Measurements from ENCODE around the gene ITGA2B. TPM values are rescaled to one million over a fixed set of nuclear protein-coding genes. Genes with fewer than 3 reads are reported as not detected.
A peak's percentile ranks its signal among the peaks of the same experiment; 100 is the strongest.
"Not testable (repeated sequence)": the region's sequence is repeated elsewhere in the genome, so short reads cannot be mapped to it uniquely, and the experiment has no call there.

The ITGA2B gene
- total RNA-seq, 2 experiments from 2014 or later, result 0.27 to 0.47 TPM

DNA sequence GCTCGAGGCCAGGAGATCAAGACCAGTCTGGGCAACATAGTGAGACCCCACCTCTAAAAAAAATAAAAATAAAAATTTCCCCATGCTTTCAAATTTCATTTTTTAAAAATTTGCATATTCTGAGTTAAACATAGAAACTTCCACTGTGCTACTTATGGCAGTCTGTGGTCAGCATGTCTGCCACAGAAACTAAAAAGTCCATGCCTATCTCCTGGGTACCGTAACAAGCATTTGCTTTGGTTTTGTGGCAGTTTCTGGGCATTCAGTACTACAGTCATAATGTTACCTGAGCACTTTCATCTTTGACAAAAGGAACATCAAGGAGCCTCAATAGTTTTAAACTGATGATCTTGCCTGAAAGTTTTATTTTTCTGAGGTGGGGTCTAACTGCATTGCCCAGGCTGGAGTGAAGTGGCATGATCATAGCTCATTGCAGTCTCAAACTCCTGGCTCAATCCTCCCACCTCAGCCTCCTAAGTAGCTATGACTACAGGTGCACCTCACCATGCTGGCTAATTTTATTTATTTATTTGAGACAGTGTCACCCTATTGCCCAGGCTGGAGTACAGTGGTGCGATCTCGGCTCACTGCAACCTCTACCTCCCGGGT, 13.2 kb upstream of the ITGA2B start:
- Mint-ChIP-seq H3K27me3 (no peaks in the 10 kb centered on the region), H3K9me3 (no peaks in the 10 kb centered on the region), H3K4me3 (no peak overlapping the region), H3K36me3 (ENCODE audit: low read depth) (peaks cover 32% of the 10 kb centered on the region), H3K27ac (no peak overlapping the region), H3K4me1 (peaks cover 8% of the 10 kb centered on the region)
- ChIA-PET CTCF (interaction anchor here (0.6 kb wide), 1 partner anchor 1293 kb away, joined by 3 read pairs; no protein-coding TSS in a partner anchor), POLR2A (no interaction called here)
- no peak for DNase-seq

DNA sequence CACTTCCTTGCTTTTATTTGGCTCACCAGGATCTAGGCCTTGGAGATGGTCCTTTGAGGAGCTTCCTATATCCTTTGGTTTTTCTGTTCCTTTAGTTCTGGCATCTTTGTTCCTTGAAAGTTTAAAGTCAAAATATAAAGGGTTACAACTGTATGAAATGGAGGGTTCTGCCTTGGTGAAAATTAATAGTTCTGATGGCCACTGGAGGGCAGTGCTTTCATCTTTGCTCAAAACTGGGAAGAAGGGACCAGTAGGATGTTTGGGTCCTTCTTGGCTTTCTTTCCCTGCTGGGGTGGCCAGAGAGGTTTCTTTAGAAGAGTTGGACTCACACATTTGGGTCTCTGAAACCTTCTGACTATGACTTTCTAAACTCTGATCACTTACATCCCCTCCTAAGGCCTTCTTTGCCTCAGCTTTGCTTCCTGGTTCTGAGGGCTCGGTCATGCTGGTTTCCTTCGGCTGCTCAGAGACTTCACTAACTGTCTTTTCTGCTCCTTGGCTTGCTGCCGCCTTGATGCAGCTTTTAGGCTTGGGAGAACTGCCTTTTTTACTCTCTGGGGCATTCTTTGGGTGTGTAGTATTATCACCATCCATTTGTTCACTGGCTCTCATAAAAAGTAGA, 10.9 kb upstream of the ITGA2B start:
- ChIA-PET POLR2A (no interaction called here), CTCF (interaction anchor here (0.9 to 1.6 kb wide), 3 partner anchors 21 to 37 kb away, joined by 3 to 4 read pairs (median 3); partner anchors contain the start of gene FAM171A2)
- no peak for DNase-seq
- H3K27ac Mint-ChIP-seq, result no peak overlapping the region
- H3K4me1 Mint-ChIP-seq, result peaks cover 8% of the 10 kb centered on the region
- H3K4me3 Mint-ChIP-seq, result no peak overlapping the region
- H3K36me3 Mint-ChIP-seq (ENCODE audit: low read depth), result peaks cover 41% of the 10 kb centered on the region
- H3K9me3 Mint-ChIP-seq, result no peaks in the 10 kb centered on the region
- H3K27me3 Mint-ChIP-seq, result no peaks in the 10 kb centered on the region

DNA sequence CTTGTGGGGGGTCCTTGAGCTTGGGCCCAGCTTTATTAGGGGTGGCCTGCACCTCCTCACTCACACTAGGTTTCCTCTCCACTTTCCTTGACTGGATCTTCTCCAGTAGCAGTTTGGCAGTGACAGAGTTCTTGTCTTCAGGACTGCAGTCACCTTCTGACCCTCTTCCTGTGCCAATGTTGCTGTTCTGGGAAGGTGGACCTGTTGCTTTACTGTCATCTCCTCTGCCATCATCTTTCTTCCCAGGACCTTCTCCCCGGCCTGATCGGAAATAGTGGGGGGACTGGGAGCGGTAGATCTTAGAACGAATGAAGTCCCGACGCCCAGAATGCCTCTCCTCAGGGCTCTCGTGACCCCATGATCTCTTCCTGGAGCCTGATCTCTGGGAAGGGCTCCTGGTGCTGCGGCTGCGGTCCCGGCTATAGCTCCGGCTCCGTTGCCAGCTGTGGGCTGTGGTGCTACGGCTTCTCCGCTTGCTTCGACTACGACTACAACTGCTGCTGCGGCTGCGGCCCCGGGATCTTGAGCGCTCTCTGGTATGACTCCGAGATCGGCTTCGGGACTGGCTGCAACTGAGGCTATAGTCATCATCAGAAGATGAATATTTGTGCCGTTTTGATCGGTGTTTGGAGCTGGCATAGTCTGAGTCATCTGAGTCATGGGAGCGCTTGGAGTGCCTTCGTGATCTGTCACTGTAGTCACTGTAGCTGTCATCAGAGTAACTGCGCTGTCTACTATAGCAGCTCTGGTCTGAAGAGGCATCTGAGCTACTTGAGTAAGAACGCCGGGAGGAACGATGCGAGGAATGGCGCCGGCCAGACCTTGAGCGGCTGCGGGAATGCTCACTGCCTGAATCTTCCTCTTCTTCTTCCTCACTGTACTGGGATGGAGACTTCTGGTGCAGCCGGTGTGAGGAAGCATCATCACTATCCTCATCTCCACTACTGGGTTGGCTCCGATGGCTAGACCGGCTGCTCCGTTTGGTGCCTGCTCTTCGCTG, 9.5 kb upstream of the ITGA2B start:
- Mint-ChIP-seq H3K27me3 (no peaks in the 10 kb centered on the region), H3K9me3 (no peaks in the 10 kb centered on the region), H3K27ac (no peak overlapping the region), H3K36me3 (ENCODE audit: low read depth) (peaks cover 40% of the 10 kb centered on the region), H3K4me3 (no peak overlapping the region), H3K4me1 (peaks cover 10% of the 10 kb centered on the region)
- CTCF ChIA-PET, result interaction anchor here (0.9 to 1.9 kb wide), 4 partner anchors 20 to 106 kb away, joined by 3 to 5 read pairs (median 4); partner anchors contain the start of gene FAM171A2
- POLR2A ChIA-PET, result no interaction called here
- no peak for DNase-seq

DNA sequence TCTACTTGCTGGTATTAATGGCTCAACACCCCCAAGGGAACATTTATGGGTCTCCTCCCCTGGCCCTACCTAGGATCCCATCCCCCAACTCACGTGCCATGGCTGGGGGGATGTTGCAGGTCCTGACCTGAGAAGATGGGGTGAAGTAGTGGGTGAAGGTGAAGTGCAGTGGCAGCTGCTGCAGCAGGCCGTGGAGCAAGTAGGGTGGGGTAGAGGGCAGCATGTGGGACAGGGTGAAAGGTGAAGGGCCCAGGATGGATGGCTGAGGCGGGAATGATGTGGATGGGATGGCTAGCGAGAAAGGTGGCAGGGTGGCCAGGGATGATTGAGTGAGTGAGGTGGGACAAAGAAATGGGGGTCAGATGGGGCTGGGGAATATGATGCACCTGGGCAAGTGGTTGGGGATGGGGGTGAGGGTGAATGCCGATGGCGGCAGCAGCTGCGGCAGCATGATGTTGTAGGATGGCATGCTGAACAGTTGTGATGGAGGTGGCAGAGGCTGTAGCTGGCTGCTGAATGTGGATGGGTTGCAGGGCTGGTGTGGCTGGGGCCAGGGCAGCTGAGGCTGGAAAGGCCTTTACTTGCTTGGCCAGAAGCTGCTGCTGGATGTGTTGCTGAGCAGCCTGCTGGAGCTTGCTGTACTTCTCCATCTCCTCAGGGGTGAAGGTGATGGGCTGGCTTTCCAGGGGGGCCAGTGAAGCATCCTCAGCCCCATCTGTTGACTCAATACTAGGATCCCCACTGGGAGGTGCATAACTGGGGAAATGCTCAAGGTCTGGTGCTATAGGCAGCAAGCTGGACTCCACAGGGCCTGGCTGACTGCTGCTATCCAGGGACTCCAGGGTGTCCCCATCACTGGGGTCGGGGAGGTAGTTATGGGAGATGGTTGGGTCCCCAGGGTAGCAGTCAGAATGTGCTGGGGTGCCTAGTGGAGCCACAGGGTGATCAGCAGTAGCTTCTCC, 8.3 kb upstream of the ITGA2B start:
- H3K4me1 Mint-ChIP-seq, result peaks cover 7% of the 10 kb centered on the region
- no peaks in the 10 kb centered on the region for H3K9me3 Mint-ChIP-seq
- no peak overlapping the region for H3K27ac Mint-ChIP-seq
- no peak overlapping the region for H3K4me3 Mint-ChIP-seq
- no peaks in the 10 kb centered on the region for H3K27me3 Mint-ChIP-seq
- no peak for DNase-seq
- peaks cover 40% of the 10 kb centered on the region for H3K36me3 Mint-ChIP-seq (ENCODE audit: low read depth)
- CTCF ChIA-PET, result interaction anchor here (1.9 kb wide), 1 partner anchor 25 kb away, joined by 5 read pairs; no protein-coding TSS in a partner anchor
- POLR2A ChIA-PET, result no interaction called here

DNA sequence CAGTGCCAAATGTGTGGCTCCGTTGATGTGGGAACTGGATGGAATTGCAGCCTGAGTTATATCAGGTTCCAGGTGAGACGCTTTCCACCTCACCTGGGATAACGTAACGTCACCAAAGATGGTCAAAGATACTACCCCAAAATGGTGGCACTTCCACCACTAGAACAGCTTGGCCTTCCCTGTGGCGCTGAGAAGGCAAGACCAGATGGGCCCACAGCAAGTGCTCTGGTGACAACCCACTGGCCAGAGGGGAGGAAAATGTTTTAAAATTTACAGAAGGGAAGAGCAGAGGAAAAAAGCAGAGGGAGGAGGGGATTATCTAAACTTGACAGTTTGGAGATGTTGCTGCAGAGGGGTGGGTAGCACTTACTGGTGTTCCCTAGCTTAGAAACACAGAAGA, 7.5 kb upstream of the ITGA2B start:
- Mint-ChIP-seq H3K27ac (no peak overlapping the region), H3K4me3 (no peak overlapping the region), H3K27me3 (no peaks in the 10 kb centered on the region), H3K36me3 (ENCODE audit: low read depth) (peaks cover 37% of the 10 kb centered on the region), H3K4me1 (peaks cover 2% of the 10 kb centered on the region), H3K9me3 (no peaks in the 10 kb centered on the region)
- ChIA-PET CTCF (no interaction called here), POLR2A (no interaction called here)
- no peak for DNase-seq

DNA sequence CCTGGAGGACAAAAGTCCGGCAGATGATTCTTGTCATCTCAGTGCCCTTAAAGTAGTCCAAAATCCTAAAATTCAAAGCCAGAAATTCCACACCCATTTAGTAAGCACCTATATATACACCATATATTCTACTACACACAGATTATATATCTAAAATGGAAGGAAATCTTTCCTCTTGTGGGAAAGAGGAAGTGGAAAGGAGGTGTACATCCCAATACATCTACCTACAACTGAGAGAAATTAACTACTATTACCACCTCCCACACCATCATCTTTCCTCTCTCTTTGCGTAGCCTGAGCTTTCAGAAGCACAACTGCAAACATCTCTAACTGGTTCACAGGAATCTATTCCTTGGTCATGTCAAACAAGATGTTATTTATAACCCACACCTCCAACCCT, 5.4 kb upstream of the ITGA2B start:
- ChIA-PET CTCF (interaction anchor here (0.6 kb wide), 1 partner anchor 1499 kb away, joined by 3 read pairs; no protein-coding TSS in a partner anchor), POLR2A (no interaction called here)
- no peak for DNase-seq
- no peaks in the 10 kb centered on the region for H3K27me3 Mint-ChIP-seq
- H3K9me3 Mint-ChIP-seq, result no peaks in the 10 kb centered on the region
- peaks cover 27% of the 10 kb centered on the region for H3K36me3 Mint-ChIP-seq (ENCODE audit: low read depth)
- no peak overlapping the region for H3K27ac Mint-ChIP-seq
- peaks cover 4% of the 10 kb centered on the region for H3K4me1 Mint-ChIP-seq
- no peak overlapping the region for H3K4me3 Mint-ChIP-seq

DNA sequence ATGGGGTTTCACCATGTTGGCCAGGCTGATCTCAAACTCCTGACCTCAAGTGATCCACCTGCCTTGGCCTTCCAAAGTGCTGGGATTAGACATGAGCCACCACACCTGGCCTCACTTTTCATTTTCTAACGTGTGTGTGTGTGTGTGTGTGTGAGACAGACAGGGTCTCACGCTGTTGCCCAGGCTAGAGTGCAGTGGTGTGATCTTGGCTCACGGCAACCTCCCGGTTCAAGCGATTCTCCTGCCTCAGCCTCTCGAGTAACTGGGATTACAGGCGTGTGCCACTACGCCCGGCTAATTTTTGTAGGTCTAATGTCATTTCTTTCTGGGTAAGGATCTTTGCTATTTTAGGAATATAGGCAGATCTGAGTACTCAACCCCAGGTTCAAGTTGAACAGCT, 4.7 kb upstream of the ITGA2B start:
- not testable (repeated sequence) for H3K9me3 Mint-ChIP-seq

DNA sequence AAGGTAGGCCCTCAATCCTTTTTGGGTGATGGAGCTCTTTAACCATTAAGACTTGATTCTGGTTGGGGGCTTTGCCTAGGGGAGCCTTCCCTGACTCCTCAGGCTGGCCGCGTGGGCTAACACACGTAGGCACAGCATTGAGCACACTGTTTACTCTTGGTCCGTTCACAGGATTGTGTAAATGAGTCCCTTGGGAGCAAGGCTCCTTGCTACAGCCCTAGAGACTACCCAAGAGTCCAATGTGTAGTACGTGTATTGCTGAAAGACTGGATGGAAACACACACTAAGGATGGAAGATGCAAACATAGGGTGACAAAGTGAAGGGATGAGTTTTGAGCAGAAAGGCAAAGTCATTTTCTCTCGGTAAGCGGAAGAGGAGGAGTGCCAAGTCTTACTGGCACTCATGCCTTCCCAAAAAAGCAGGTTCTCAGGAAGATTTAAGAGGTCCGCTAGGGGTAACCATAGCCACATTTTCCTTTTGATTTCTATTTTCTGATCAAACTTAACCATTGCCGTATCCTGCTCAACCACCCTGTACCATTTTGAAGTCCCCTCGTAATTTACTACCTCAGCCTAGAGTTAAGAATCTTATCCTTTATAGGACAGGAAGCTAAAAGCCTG, 911 bp upstream of the ITGA2B start:
- H3K27me3 Mint-ChIP-seq, result peaks cover 10% of the 10 kb centered on the region
- CTCF ChIA-PET, result no interaction called here
- no peak overlapping the region for H3K4me3 Mint-ChIP-seq
- peaks cover 20% of the 10 kb centered on the region for H3K4me1 Mint-ChIP-seq
- H3K36me3 Mint-ChIP-seq (ENCODE audit: low read depth), result peaks cover 2% of the 10 kb centered on the region
- POLR2A ChIA-PET, result no interaction called here
- H3K27ac Mint-ChIP-seq, result no peak overlapping the region
- DNase-seq, result no peak
- no peaks in the 10 kb centered on the region for H3K9me3 Mint-ChIP-seq

More for the DNA sequence above, 4.7 kb upstream of the ITGA2B start:
- not testable (repeated sequence) for H3K27me3 Mint-ChIP-seq, H3K4me3 Mint-ChIP-seq, DNase-seq, H3K27ac Mint-ChIP-seq
- H3K4me1 Mint-ChIP-seq, result peaks cover 11% of the 10 kb centered on the region
- H3K36me3 Mint-ChIP-seq (ENCODE audit: low read depth), result peaks cover 21% of the 10 kb centered on the region
- ChIA-PET POLR2A (interaction anchor here (0.6 to 1.0 kb wide), 2 partner anchors 14 to 192 kb away, joined by 3 read pairs; no protein-coding TSS in a partner anchor), CTCF (interaction anchor here (0.6 kb wide), 1 partner anchor 199 kb away, joined by 3 read pairs; no protein-coding TSS in a partner anchor)

DNA sequence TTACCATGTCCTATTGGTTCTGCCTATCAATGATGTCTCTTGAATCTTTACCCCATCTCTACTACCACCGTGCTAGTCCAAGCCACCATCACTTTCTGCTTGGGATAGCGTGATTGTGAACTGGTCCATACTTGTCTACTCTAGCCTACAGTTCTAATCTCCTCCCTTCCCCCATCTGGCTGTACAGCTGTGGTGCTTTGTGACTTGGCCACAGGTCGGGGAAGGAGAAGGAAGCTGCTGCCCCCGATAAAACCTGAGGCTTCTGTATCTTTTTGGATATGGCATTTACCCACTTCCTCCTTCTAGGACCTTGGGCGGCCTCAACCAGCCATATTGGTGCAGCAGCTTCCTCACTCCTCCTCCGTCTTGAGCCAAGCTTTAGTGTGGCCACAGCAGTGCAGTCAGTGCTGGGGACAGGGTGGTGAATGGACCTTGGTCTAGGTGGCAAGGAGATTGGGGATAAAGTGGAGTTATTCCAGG, 314 bp upstream of the ITGA2B start:
- ChIA-PET POLR2A (no interaction called here), CTCF (no interaction called here)
- Mint-ChIP-seq H3K4me1 (peaks cover 24% of the 10 kb centered on the region), H3K27me3 (peaks cover 12% of the 10 kb centered on the region), H3K4me3 (no peak overlapping the region), H3K36me3 (ENCODE audit: low read depth) (peaks cover 2% of the 10 kb centered on the region), H3K27ac (peak overlapping the region; percentile 1), H3K9me3 (no peaks in the 10 kb centered on the region)
- no peak for DNase-seq

DNA sequence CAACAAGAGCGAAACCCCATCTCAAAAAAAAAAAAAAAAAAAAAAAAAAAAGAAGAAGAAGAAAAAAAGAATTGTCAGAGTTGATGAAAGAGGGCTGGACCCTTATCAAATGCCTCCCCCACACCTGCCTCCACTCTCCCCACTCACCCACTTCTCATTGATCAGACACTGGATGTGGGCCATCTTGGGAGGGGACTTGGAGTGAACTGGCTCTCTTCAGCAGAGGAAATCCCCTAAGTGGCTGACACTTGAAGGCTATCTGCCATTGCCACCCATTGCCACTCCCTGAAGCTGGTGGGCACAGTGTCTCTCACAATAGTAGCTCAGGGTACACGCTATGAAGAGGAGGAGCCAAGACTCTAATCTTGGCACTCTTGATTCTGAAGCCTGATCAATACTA, 1.6 kb downstream of the ITGA2B start:
- peaks cover 27% of the 10 kb centered on the region for H3K27me3 Mint-ChIP-seq
- no peaks in the 10 kb centered on the region for H3K9me3 Mint-ChIP-seq
- H3K36me3 Mint-ChIP-seq (ENCODE audit: low read depth), result peaks cover 2% of the 10 kb centered on the region
- POLR2A ChIA-PET, result no interaction called here
- no peak for DNase-seq
- H3K4me1 Mint-ChIP-seq, result peaks cover 22% of the 10 kb centered on the region
- H3K4me3 Mint-ChIP-seq, result no peak overlapping the region
- no peak overlapping the region for H3K27ac Mint-ChIP-seq
- CTCF ChIA-PET, result no interaction called here

DNA sequence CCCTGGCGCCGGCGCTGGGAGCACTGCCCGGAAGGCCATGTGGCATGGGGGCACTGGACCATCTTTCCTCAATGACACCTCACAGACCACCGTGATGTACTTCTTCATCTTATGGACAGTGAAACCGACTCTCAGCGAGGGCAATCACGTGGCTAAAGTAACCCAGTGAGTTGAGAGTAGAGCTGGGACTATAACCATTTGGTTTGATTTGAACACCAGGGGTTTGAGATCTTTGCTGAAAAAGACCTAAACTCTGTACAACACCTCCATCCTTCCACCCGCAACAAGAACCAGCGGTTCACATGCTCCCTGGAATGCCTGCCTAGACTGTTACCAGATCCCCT, 3.3 kb downstream of the ITGA2B start:
- CTCF ChIA-PET, result interaction anchor here (1.1 to 1.8 kb wide), 3 partner anchors 23 to 147 kb away, joined by 3 to 4 read pairs (median 4); partner anchors contain the start of gene FAM171A2
- no peak for DNase-seq
- POLR2A ChIA-PET, result interaction anchor here (0.6 kb wide), 1 partner anchor 155 kb away, joined by 5 read pairs; no protein-coding TSS in a partner anchor
- Mint-ChIP-seq H3K4me3 (peak overlapping the region; percentile 67), H3K27ac (no peak overlapping the region), H3K4me1 (peaks cover 22% of the 10 kb centered on the region), H3K9me3 (no peaks in the 10 kb centered on the region), H3K27me3 (peaks cover 35% of the 10 kb centered on the region), H3K36me3 (ENCODE audit: low read depth) (peaks cover 2% of the 10 kb centered on the region)
